H7 (cell line): ENCODE results near the gene ASB13. TPM values are rescaled to one million over a fixed set of nuclear protein-coding genes. Genes with fewer than 3 reads are reported as not detected.
"Not testable (repeated sequence)": the region's sequence is repeated elsewhere in the genome, so short reads cannot be mapped to it uniquely, and the experiment has no call there.

Experiments
- DNase-seq: peaks from one replicate; pipeline ENCODE4 v3.0.0; 2012
- H3K27me3 ChIP-seq: 2 replicates; pipeline ENCODE4 v1.6.0; 2011; ENCODE audit warnings: mild to moderate bottlenecking, low read length; ENCODE audit not compliant: control insufficient read depth, insufficient read depth
- H3K36me3 ChIP-seq: replicated peaks from 2 replicates; pipeline ENCODE4 v1.5.1; 2011; ENCODE audit warnings: low read length; ENCODE audit not compliant: control insufficient read depth, insufficient read depth
- H3K4me3 ChIP-seq: 2 replicates; pipeline ENCODE4 v1.5.1; 2011; ENCODE audit warnings: low read depth, mild to moderate bottlenecking, control low read depth, low read length, moderate library complexity; ENCODE audit not compliant: insufficient read depth
- total RNA-seq: library from RNA; depleted of rRNA; stranded (reverse); fragments of >200 nt; shearing (Covaris generic); gene quantifications from 2 replicates; pipeline ENCODE4 v1.2.3, GENCODE V29; 2014

ASB13 gene
- total RNA-seq, 1 experiment from 2014 or later = 22.3 TPM

DNA sequence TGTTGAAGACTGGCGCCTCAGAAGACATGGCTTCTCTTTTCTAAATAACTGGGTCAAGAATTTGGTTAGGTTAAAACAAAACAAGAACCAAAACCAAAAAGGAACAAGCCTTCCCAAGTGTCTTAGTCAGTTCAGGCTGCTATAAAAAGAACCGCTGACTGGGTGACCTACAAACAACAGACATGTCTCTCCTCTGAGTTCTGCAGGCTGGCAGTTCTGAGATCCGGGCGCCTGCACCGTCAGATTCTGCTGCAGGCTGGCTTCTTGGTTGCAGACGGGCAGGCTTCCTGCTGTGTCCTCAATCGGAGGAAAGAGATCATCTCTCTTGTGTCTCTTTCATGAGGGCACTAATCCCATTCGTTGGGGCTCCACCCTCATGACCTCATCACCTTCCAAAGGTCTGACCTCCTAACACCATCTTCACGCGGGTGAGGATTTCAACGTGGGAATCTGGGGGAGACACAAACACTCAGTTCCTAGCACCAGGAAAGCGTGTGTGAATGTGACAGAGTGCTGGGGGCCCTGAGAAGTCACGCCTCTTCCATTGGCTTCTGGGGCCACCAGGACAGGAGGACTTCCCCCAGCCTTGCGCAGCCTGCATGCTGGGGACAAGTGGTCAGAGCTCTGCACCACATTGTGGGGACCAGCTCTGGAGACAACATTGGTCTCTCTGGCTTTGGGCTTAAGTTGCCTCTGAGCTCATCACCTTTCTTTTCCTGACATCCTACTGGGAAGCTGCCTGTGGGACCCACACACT lies 63.1 kb downstream of the ASB13 start:
- no peaks in the 10 kb centered on the region for H3K27me3 ChIP-seq
- H3K36me3 ChIP-seq = no peaks in the 10 kb centered on the region
- no peak for DNase-seq
- H3K4me3 ChIP-seq = no peak overlapping the region

DNA sequence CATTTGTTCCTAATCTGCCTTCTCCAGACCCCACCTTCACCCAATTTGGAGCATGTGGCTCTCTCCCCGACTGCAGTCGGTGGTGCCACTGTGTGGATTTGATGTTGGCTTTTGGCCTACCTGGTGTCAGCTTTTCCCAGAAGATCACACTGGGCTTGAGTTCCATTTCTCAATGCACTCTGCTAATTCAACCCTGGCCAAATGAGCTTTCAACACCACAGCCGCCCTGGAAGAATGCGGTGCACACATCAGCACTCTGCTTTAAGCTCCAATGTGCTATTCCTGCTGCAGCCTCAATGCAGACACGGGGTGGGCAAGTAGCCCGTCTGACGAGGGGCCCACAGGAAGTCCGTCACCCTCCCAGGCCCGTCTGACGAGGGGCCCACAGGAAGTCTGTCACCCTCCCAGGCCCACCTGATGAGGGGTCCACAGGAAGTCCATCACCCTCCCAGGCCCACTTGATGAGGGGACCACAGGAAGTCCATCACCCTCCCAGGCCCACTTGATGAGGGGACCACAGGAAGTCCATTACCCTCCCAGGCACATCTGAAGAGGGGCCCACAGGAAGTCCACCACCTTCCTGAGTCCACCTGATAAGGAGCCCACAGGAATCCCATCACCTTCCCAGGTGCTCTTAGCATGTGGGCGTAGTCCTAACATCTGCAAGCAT lies 64.4 kb downstream of the ASB13 start:
- no peak for DNase-seq
- H3K4me3 ChIP-seq = no peak overlapping the region
- no peaks in the 10 kb centered on the region for H3K27me3 ChIP-seq
- no peaks in the 10 kb centered on the region for H3K36me3 ChIP-seq

DNA sequence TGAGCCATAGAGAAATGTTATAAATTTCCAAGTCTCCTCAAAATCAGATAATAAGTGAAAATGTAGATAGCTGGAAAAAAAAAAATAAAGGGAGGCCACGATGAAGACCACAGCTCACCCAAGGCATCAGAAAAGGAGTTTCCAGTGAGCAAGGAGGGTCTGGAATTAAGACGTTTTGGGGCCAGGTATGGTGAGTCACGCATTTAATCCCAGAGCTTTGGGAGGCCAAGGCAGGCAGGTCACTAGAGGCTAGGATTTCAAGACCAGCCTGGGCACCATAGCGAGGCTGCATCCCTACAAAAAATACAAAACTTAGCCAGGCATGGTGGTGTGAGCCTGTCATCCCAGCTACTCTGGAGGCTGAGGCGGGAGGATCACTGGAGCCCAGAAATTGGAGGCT lies 65.5 kb downstream of the ASB13 start:
- H3K36me3 ChIP-seq = no peaks in the 10 kb centered on the region
- DNase-seq = no peak
- no peak overlapping the region for H3K4me3 ChIP-seq
- no peaks in the 10 kb centered on the region for H3K27me3 ChIP-seq

GRCh38 chr10:5599613-5600520 lies 66.5 kb downstream of the ASB13 start:
- Histone ChIP-seq H3K4me3 (no peak overlapping the region), H3K27me3 (peaks cover 1% of the 10 kb centered on the region; the same call in 1 of the 2 replicates), H3K36me3 (no peaks in the 10 kb centered on the region)
- no peak for DNase-seq

DNA sequence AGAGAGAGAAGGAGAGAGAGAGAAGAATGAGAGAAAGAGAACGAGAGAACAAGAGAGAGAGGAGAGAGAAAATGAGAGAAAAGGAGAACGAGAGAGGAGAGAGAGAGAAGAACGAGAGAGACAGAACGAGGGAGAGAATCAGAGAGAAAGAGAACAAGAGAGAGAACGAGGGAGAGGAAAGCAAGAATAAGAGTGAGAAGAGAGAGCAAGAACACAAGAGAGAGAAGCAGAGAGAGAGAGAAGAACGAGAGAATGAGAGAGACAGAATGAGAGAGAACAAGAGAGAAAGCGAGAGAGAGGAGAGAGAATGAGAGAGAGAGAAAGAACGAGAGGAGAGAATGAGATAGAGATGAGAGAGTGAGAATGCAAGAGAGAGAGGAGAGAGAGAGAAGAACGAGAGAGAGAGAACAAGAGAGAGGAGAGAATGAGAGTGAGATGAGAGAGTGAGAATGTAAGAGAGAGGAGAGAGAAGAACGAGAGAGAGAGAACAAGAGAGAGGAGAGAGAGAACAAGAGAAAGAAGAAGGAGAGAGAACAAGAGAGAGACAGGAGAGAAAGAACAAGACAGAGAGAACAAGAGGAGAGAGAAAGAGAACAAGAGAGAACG lies 68.2 kb downstream of the ASB13 start:
- DNase-seq = no peak
- H3K36me3 ChIP-seq = no peaks in the 10 kb centered on the region
- H3K4me3 ChIP-seq = no peak overlapping the region
- peaks cover 1% of the 10 kb centered on the region; the same call in 1 of the 2 replicates for H3K27me3 ChIP-seq

GRCh38 chr10:5596611-5597341 lies 69.6 kb downstream of the ASB13 start:
- no peak overlapping the region for H3K4me3 ChIP-seq
- no peak for DNase-seq
- peaks cover 1% of the 10 kb centered on the region; the same call in 1 of the 2 replicates for H3K27me3 ChIP-seq
- no peaks in the 10 kb centered on the region for H3K36me3 ChIP-seq

DNA sequence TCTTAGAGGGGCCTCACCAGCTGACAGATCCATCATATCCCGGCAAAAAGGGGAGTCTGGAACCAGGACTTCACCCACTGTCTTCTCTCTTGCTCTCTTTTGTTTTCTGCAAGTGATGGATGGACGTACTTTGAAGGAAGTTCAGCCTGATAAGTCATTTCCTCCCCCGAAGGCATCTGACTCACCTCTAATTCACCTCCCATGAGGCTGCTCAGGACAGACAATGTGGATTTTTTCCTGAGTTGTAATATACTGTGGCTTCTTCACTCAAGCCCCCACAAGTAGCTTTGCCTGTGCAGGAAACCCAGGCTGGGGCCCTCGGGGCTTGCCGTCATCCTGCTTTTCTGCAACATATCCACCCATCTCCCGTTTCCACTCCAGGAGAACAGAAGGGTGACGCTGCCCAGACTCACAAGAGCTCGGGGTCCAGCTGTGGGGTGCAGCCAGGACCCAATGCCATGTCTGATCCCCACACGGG lies 70.4 kb downstream of the ASB13 start:
- H3K4me3 ChIP-seq = no peak overlapping the region
- no peaks in the 10 kb centered on the region for H3K36me3 ChIP-seq
- peaks cover 1% of the 10 kb centered on the region; the same call in 1 of the 2 replicates for H3K27me3 ChIP-seq
- DNase-seq = no peak

- peaks cover 1% of the 10 kb centered on the region; the same call in 1 of the 2 replicates for H3K27me3 ChIP-seq
- no peaks in the 10 kb centered on the region for H3K36me3 ChIP-seq
- no peak overlapping the region for H3K4me3 ChIP-seq
- DNase-seq = no peak
Measured at GRCh38 chr10:5595591-5595990, 70.8 kb downstream of the ASB13 start.

GRCh38 chr10:5595095-5595494 lies 71.3 kb downstream of the ASB13 start:
- H3K36me3 ChIP-seq = no peaks in the 10 kb centered on the region
- DNase-seq = no peak
- no peak overlapping the region for H3K4me3 ChIP-seq
- H3K27me3 ChIP-seq = peaks cover 1% of the 10 kb centered on the region; the same call in 1 of the 2 replicates

DNA sequence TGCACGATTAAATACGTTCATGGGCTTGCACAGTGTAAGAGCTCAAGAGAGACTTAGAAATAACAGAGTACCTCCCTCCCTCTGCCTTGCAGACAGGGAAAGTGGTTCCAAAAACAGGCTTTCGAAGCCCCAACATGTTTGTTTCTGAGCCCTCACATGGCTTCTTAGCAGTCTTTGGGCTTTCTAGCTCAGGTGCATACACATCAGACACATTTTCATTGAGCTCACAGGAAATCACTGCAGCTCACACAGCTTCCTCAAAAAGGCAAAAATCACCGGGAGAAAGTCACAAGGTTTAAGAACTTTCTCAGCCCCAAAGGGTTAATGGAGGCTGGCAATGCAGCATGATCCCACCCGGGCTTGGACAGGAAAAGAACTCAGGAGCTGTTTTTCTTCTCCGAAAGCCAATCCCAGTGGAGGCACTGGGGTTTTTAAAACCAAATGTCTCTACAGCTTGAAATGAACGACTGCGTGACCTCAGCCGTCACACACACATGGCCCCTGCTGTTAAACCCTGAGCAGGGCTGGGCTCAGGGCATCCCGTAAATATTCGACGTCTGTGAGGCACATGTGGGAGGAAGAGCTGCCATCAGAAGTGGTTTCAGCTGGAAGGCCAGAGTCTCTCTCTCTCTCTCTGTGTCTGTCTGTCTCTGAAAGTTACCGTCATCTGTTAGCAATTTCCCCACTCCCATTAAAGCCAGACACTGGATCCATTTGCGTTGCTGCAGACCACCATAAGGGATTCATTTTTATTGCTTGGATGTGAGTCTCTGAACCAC lies 71.9 kb downstream of the ASB13 start:
- DNase-seq = no peak
- no peak overlapping the region for H3K4me3 ChIP-seq
- H3K36me3 ChIP-seq = no peaks in the 10 kb centered on the region
- H3K27me3 ChIP-seq = peaks cover 1% of the 10 kb centered on the region; the same call in 1 of the 2 replicates

- not testable (repeated sequence) for H3K27me3 ChIP-seq, H3K4me3 ChIP-seq, H3K36me3 ChIP-seq, DNase-seq
Measured at GRCh38 chr10:5593347-5593746, 73.0 kb downstream of the ASB13 start.

DNA sequence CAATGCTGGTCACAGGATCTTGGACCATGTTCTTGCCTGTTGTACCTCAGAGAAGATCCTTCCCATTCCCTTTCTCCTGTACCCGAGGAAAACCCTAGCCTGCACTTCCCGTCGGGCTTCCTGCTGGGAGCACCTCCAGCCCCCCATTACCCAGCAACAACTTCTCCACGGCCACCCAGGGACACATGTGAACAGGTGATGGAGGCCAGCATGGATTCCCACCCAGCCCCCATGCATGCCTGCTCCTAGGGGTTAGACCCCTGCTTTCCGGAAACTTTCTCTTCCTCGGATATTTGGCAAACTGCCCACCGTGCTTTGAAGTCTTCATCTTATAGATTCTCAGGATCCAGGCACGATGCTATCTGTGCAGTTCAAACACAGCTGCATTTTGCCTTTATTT lies 74.3 kb downstream of the ASB13 start:
- no peaks in the 10 kb centered on the region for H3K36me3 ChIP-seq
- no peak overlapping the region for H3K4me3 ChIP-seq
- DNase-seq = no peak
- peaks cover 1% of the 10 kb centered on the region; the same call in 1 of the 2 replicates for H3K27me3 ChIP-seq

DNA sequence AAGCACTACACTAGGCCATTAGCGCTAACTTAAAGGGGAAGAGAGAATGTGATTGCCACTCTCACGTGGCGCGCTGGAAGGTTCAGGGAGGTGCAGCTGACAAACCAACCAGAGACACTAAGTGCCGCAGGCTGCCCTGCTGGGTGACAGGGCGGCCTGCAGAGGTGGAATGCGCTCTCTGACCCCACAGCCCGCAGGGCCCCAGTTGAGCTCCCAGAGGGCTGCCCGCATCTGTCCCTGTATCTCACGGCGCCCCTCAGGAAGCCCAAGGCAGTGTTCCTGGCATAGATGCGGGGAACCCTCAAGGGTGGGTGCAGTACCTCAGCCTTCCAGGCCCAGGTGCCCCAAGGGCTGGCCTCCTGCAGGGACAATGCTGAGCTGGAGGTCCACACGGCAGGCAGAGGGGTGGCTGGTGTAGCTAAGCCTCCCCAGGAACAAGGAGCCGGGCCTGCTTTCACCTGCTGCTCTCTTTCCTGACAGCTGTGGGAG lies 75.0 kb downstream of the ASB13 start:
- Histone ChIP-seq H3K4me3 (no peak overlapping the region), H3K36me3 (no peaks in the 10 kb centered on the region), H3K27me3 (peaks cover 1% of the 10 kb centered on the region; the same call in 1 of the 2 replicates)
- peak; percentile 72 for DNase-seq
